ENCODE measurements around the gene WBP4. TPM values are rescaled to one million over a fixed set of nuclear protein-coding genes. Genes with fewer than 3 reads are reported as not detected.

The WBP4 gene
- total RNA-seq, 1 donor from 2014 or later: 8.2 TPM

GRCh38 chr13:41019578-41020347 lies 41.5 kb upstream of the WBP4 start:
- no peak for DNase-seq (ENCODE audit: low spot score)
- no peak overlapping the region for H3K4me3 Mint-ChIP-seq (ENCODE audit: unreplicated experiment)
- peaks cover 4% of the 10 kb centered on the region for H3K4me1 Mint-ChIP-seq (ENCODE audit: unreplicated experiment)
- H3K27me3 Mint-ChIP-seq (ENCODE audit: unreplicated experiment): no peaks in the 10 kb centered on the region
- no peaks in the 10 kb centered on the region for H3K36me3 Mint-ChIP-seq (ENCODE audit: low read depth, unreplicated experiment)
- TF ChIP-seq, protein P1, sequence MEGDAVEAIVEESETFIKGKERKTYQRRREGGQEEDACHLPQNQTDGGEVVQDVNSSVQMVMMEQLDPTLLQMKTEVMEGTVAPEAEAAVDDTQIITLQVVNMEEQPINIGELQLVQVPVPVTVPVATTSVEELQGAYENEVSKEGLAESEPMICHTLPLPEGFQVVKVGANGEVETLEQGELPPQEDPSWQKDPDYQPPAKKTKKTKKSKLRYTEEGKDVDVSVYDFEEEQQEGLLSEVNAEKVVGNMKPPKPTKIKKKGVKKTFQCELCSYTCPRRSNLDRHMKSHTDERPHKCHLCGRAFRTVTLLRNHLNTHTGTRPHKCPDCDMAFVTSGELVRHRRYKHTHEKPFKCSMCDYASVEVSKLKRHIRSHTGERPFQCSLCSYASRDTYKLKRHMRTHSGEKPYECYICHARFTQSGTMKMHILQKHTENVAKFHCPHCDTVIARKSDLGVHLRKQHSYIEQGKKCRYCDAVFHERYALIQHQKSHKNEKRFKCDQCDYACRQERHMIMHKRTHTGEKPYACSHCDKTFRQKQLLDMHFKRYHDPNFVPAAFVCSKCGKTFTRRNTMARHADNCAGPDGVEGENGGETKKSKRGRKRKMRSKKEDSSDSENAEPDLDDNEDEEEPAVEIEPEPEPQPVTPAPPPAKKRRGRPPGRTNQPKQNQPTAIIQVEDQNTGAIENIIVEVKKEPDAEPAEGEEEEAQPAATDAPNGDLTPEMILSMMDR (IDR thresholded peaks at IDR 0.05; ENCODE audit: unreplicated experiment): no peak
- no peak overlapping the region for H3K27ac Mint-ChIP-seq (ENCODE audit: unreplicated experiment)
- H3K9me3 Mint-ChIP-seq (ENCODE audit: unreplicated experiment): no peaks in the 10 kb centered on the region

GRCh38 chr13:41025518-41025917 lies 35.8 kb upstream of the WBP4 start:
- H3K36me3 Mint-ChIP-seq (ENCODE audit: low read depth, unreplicated experiment): peaks cover 4% of the 10 kb centered on the region
- no peak overlapping the region for H3K4me3 Mint-ChIP-seq (ENCODE audit: unreplicated experiment)
- H3K4me1 Mint-ChIP-seq (ENCODE audit: unreplicated experiment): peaks cover 12% of the 10 kb centered on the region
- TF ChIP-seq, protein P1 (IDR thresholded peaks at IDR 0.05; ENCODE audit: unreplicated experiment): no peak
- H3K27me3 Mint-ChIP-seq (ENCODE audit: unreplicated experiment): no peaks in the 10 kb centered on the region
- no peak overlapping the region for H3K27ac Mint-ChIP-seq (ENCODE audit: unreplicated experiment)
- H3K9me3 Mint-ChIP-seq (ENCODE audit: unreplicated experiment): no peaks in the 10 kb centered on the region
- DNase-seq (ENCODE audit: low spot score): no peak

DNA sequence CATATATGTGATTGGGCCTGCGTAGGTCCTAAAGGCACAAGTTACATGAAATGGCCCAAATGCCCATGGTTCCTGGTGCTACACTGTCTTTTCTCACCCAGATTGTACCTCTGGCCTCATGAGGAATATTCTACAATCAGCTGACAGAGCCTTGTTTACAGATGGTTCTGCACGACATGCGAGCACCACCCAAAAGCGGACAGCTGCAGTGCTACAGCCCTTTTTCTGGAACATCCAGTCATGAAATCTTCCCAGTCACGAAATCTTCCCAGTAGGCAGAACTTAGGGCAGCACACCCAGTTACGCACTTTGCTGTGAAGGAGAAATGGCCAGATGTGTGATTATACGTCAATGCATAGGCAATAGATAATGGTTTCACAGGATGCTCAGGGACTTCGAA lies 34.5 kb upstream of the WBP4 start:
- no peak overlapping the region for H3K4me3 Mint-ChIP-seq (ENCODE audit: unreplicated experiment)
- no peaks in the 10 kb centered on the region for H3K9me3 Mint-ChIP-seq (ENCODE audit: unreplicated experiment)
- H3K27me3 Mint-ChIP-seq (ENCODE audit: unreplicated experiment): no peaks in the 10 kb centered on the region
- peaks cover 12% of the 10 kb centered on the region for H3K4me1 Mint-ChIP-seq (ENCODE audit: unreplicated experiment)
- H3K36me3 Mint-ChIP-seq (ENCODE audit: low read depth, unreplicated experiment): peaks cover 4% of the 10 kb centered on the region
- no peak for DNase-seq (ENCODE audit: low spot score)
- H3K27ac Mint-ChIP-seq (ENCODE audit: unreplicated experiment): no peak overlapping the region
- TF ChIP-seq, protein P1 (IDR thresholded peaks at IDR 0.05; ENCODE audit: unreplicated experiment): no peak

- Mint-ChIP-seq H3K27ac (ENCODE audit: unreplicated experiment) (no peak overlapping the region), H3K9me3 (ENCODE audit: unreplicated experiment) (no peaks in the 10 kb centered on the region), H3K4me3 (ENCODE audit: unreplicated experiment) (no peak overlapping the region), H3K4me1 (ENCODE audit: unreplicated experiment) (peaks cover 12% of the 10 kb centered on the region), H3K36me3 (ENCODE audit: low read depth, unreplicated experiment) (peaks cover 4% of the 10 kb centered on the region), H3K27me3 (ENCODE audit: unreplicated experiment) (no peaks in the 10 kb centered on the region)
- no peak for DNase-seq (ENCODE audit: low spot score)
- TF ChIP-seq, protein P1 (IDR thresholded peaks at IDR 0.05; ENCODE audit: unreplicated experiment): no peak
These were observed 33.3 kb upstream of the WBP4 start for GRCh38 chr13:41028051-41028450.

- TF ChIP-seq, protein P1 (IDR thresholded peaks at IDR 0.05; ENCODE audit: unreplicated experiment): no peak
- Mint-ChIP-seq H3K36me3 (ENCODE audit: low read depth, unreplicated experiment) (peaks cover 4% of the 10 kb centered on the region), H3K27ac (ENCODE audit: unreplicated experiment) (no peak overlapping the region), H3K9me3 (ENCODE audit: unreplicated experiment) (no peaks in the 10 kb centered on the region), H3K27me3 (ENCODE audit: unreplicated experiment) (no peaks in the 10 kb centered on the region), H3K4me1 (ENCODE audit: unreplicated experiment) (peaks cover 12% of the 10 kb centered on the region), H3K4me3 (ENCODE audit: unreplicated experiment) (no peak overlapping the region)
- no peak for DNase-seq (ENCODE audit: low spot score)
These were observed 31.7 kb upstream of the WBP4 start for GRCh38 chr13:41029629-41030028.

Measured in endothelial cell (in vitro differentiated cells).